Nephron (organoid): ENCODE data around the gene OR51E1.

Experiments used
- H3K27ac Mint-ChIP-seq, 3 experiments: 2 replicates each; pipeline ENCODE4 v1.8.0; 2020; ENCODE audit warnings: mixed read lengths in 3 of 3, mild to moderate bottlenecking in 2 of 3, moderate library complexity in 1 of 3
- H3K27me3 Mint-ChIP-seq: 2 replicates; pipeline ENCODE4 v1.8.0; 2021; ENCODE audit warnings: low read depth, mild to moderate bottlenecking, moderate library complexity, mixed read lengths
- H3K36me3 Mint-ChIP-seq: 2 replicates; pipeline ENCODE4 v1.8.0; 2020; ENCODE audit warnings: low read depth, mixed read lengths
- H3K4me1 Mint-ChIP-seq: 2 replicates; pipeline ENCODE4 v1.8.0; 2020; ENCODE audit warnings: mixed read lengths
- H3K4me3 Mint-ChIP-seq, 3 experiments: 2 replicates each; pipeline ENCODE4 v1.8.0; 2020; ENCODE audit warnings: mild to moderate bottlenecking in 3 of 3, mixed read lengths in 3 of 3, moderate library complexity in 2 of 3
- H3K9me3 Mint-ChIP-seq: 2 replicates; pipeline ENCODE4 v1.8.0; 2020; ENCODE audit warnings: mixed read lengths
- CTCF ChIP-seq, 3 experiments: fragments of 200-600 bp; sonication (generic); IDR thresholded peaks; one replicate each; pipeline ENCODE4 v1.5.0; 2021; ENCODE audit warnings: antibody characterized with exemption in 3 of 3; ENCODE audit not compliant: unreplicated experiment in 3 of 3

The OR51E1 gene

GRCh38 chr11:4643682-4644081 is at the start of gene OR51E1:
Gene OR51E1, plus strand, starts transcription at chr11:4643982. Its CDS starts 8,545 bp downstream, at chr11:4652527.
- TF ChIP-seq CTCF (IDR thresholded peaks at IDR 0.05; ENCODE audit: unreplicated experiment in 3 of 3) = no peak
- Mint-ChIP-seq H3K27me3 (peaks cover 5% of the 10 kb centered on the region), H3K27ac (no peak within 1 kb of the TSS), H3K4me3 (no peak within 1 kb of the TSS), H3K9me3 (no peaks in the 10 kb centered on the region), H3K36me3 (no peaks in the 10 kb centered on the region), H3K4me1 (peaks cover 9% of the 10 kb centered on the region)

GRCh38 chr11:4605057-4605456 is 38.7 kb upstream of the OR51E1 start:
- H3K4me1 Mint-ChIP-seq = peaks cover 19% of the 10 kb centered on the region
- peaks cover 35% of the 10 kb centered on the region for H3K36me3 Mint-ChIP-seq
- no peak overlapping the region for H3K27ac Mint-ChIP-seq
- H3K4me3 Mint-ChIP-seq = peak overlapping the region in 1 of 3 experiments; percentile 43
- TF ChIP-seq CTCF (IDR thresholded peaks at IDR 0.05; ENCODE audit: unreplicated experiment in 3 of 3) = no peak
- H3K9me3 Mint-ChIP-seq = no peaks in the 10 kb centered on the region
- no peaks in the 10 kb centered on the region for H3K27me3 Mint-ChIP-seq

GRCh38 chr11:4606231-4607015 is 37.4 kb upstream of the OR51E1 start:
- H3K4me3 Mint-ChIP-seq = peak overlapping the region; percentile 90 to 93 (median 93)
- H3K36me3 Mint-ChIP-seq = peaks cover 22% of the 10 kb centered on the region
- peak overlapping the region; percentile 83 to 98 (median 86) for H3K27ac Mint-ChIP-seq
- no peak for TF ChIP-seq CTCF (IDR thresholded peaks at IDR 0.05; ENCODE audit: unreplicated experiment in 3 of 3)
- H3K9me3 Mint-ChIP-seq = no peaks in the 10 kb centered on the region
- peaks cover 19% of the 10 kb centered on the region for H3K4me1 Mint-ChIP-seq
- H3K27me3 Mint-ChIP-seq = no peaks in the 10 kb centered on the region

- Mint-ChIP-seq H3K27me3 (no peaks in the 10 kb centered on the region), H3K4me3 (peak overlapping the region; percentile 90 to 93 (median 93)), H3K9me3 (no peaks in the 10 kb centered on the region), H3K4me1 (peaks cover 19% of the 10 kb centered on the region), H3K36me3 (peaks cover 17% of the 10 kb centered on the region), H3K27ac (peak overlapping the region; percentile 83 to 98 (median 86))
- no peak for TF ChIP-seq CTCF (IDR thresholded peaks at IDR 0.05; ENCODE audit: unreplicated experiment in 3 of 3)
Measured at GRCh38 chr11:4607096-4607495, 36.7 kb upstream of the OR51E1 start.

- Mint-ChIP-seq H3K4me1 (peaks cover 19% of the 10 kb centered on the region), H3K27ac (peak within 1 kb of the TSS; percentile 83 to 98 (median 86)), H3K27me3 (no peaks in the 10 kb centered on the region), H3K4me3 (peak within 1 kb of the TSS; percentile 90 to 93 (median 93)), H3K9me3 (no peaks in the 10 kb centered on the region), H3K36me3 (peaks cover 13% of the 10 kb centered on the region)
- no peak for TF ChIP-seq CTCF (IDR thresholded peaks at IDR 0.05; ENCODE audit: unreplicated experiment in 3 of 3)
Measured at GRCh38 chr11:4607781-4608666, 35.8 kb upstream of the OR51E1 start, which contains the start of gene TRIM68. Gene TRIM68, minus strand, starts transcription at chr11:4608231. Its CDS starts 2,727 bp downstream, at chr11:4605504.
